Hepatocyte (in vitro differentiated cells): ENCODE measurements around the gene SNX14. TPM values are rescaled to one million over a fixed set of nuclear protein-coding genes. Genes with fewer than 3 reads are reported as not detected.

Source experiments
- DNase-seq: peaks from one replicate; pipeline ENCODE4 v3.0.0-alpha.2; 2016; ENCODE audit warnings: low spot score
- H2AFZ ChIP-seq: fragments of 200-600 bp; sonication (generic); 2 replicates; pipeline ENCODE4 v1.6.0; 2016; ENCODE audit warnings: antibody characterized with exemption, mild to moderate bottlenecking
- H3K27ac ChIP-seq: fragments of 200-600 bp; sonication (generic); 2 replicates; pipeline ENCODE4 v1.5.1; 2016; ENCODE audit warnings: mild to moderate bottlenecking
- H3K27me3 ChIP-seq: fragments of 200-600 bp; sonication (generic); 2 replicates; pipeline ENCODE4 v1.6.1; 2016
- H3K36me3 ChIP-seq: fragments of 200-600 bp; sonication (generic); replicated peaks from 2 replicates; pipeline ENCODE4 v1.5.1; 2016; ENCODE audit warnings: low read depth; ENCODE audit not compliant: insufficient read depth
- H3K4me1 ChIP-seq: fragments of 200-600 bp; sonication (generic); 2 replicates; pipeline ENCODE4 v1.5.1; 2016; ENCODE audit warnings: mild to moderate bottlenecking, moderate library complexity; ENCODE audit not compliant: insufficient read depth
- H3K4me2 ChIP-seq: fragments of 200-600 bp; sonication (generic); 2 replicates; pipeline ENCODE4 v1.6.0; 2016
- H3K4me3 ChIP-seq: fragments of 200-600 bp; sonication (generic); 2 replicates; pipeline ENCODE4 v1.5.1; 2016; ENCODE audit warnings: mild to moderate bottlenecking
- H3K79me2 ChIP-seq: fragments of 200-600 bp; sonication (generic); 2 replicates; pipeline ENCODE4 v1.6.0; 2017; ENCODE audit warnings: mild to moderate bottlenecking
- H3K9me2 ChIP-seq: fragments of 200-600 bp; sonication (generic); replicated peaks from 2 replicates; pipeline ENCODE4 v1.6.0; 2017; ENCODE audit warnings: mild to moderate bottlenecking; ENCODE audit not compliant: insufficient read depth
- H3K9me3 ChIP-seq: fragments of 200-600 bp; sonication (generic); 2 replicates; pipeline ENCODE4 v1.5.1; 2016; ENCODE audit warnings: low read depth, mild to moderate bottlenecking
- H4K20me1 ChIP-seq: fragments of 200-600 bp; sonication (generic); 2 replicates; pipeline ENCODE4 v1.6.0; 2016; ENCODE audit warnings: mild to moderate bottlenecking; ENCODE audit not compliant: insufficient read depth, poor library complexity, severe bottlenecking
- CTCF ChIP-seq: fragments of 200-600 bp; sonication (generic); IDR thresholded peaks from 2 replicates; pipeline ENCODE4 v1.5.1; 2016; ENCODE audit warnings: antibody characterized with exemption, mild to moderate bottlenecking; ENCODE audit not compliant: poor library complexity
- EZH2 ChIP-seq: fragments of 200-600 bp; sonication (generic); IDR thresholded peaks from 2 replicates; pipeline ENCODE4 v1.6.1; 2016; ENCODE audit warnings: antibody characterized with exemption, mild to moderate bottlenecking, borderline replicate concordance
- EZH2phosphoT487 ChIP-seq: fragments of 200-600 bp; sonication (generic); IDR thresholded peaks from one replicate; pipeline ENCODE4 v1.6.1; 2018; ENCODE audit warnings: antibody characterized with exemption, mild to moderate bottlenecking, low read depth, moderate library complexity; ENCODE audit not compliant: unreplicated experiment, severe bottlenecking
- WGBS: methylation state at CpG from one replicate; pipeline ENCODE4 v1.1.6; 2016; ENCODE audit warnings: low lambda C conversion rate; ENCODE audit errors: missing lambda C conversion rate; 5-methylcytosine and 5-hydroxymethylcytosine counted together
- polyA plus RNA-seq: library from polyadenylated mRNA; unstranded; fragments of >200 nt; fragmentation: Nextera tagmentation; extraction: Ambion mirVana; gene quantifications from 2 replicates; pipeline ENCODE4 v1.2.1, GENCODE V29; 2016
- total RNA-seq: library from RNA; depleted of rRNA; stranded (reverse); fragments of >200 nt; gene quantifications from 2 replicates; pipeline ENCODE4 v1.2.3, GENCODE V29; 2014

SNX14 gene
- total and polyA plus RNA-seq, 2 experiments from 2014 or later: 58.4 to 140 TPM

GRCh38 chr6:85576476-85576875 is 17.2 kb downstream of the SNX14 start:
- WGBS: 50% methylated on average over 2 of the region's 2 CpGs
- Histone ChIP-seq H4K20me1 (peaks cover 7% of the 10 kb centered on the region), H3K27me3 (no peaks in the 10 kb centered on the region), H3K4me1 (peaks cover 17% of the 10 kb centered on the region), H3K4me2 (no peak overlapping the region), H3K9me3 (no peaks in the 10 kb centered on the region), H3K4me3 (no peak overlapping the region), H3K36me3 (no peaks in the 10 kb centered on the region), H3K27ac (no peak overlapping the region), H3K79me2 (peaks cover 88% of the 10 kb centered on the region), H2AFZ (no peak overlapping the region), H3K9me2 (no peaks in the 10 kb centered on the region)
- no peak for DNase-seq
- TF ChIP-seq EZH2phosphoT487: no peak
- no peak for TF ChIP-seq EZH2
- no peak for TF ChIP-seq CTCF

DNA sequence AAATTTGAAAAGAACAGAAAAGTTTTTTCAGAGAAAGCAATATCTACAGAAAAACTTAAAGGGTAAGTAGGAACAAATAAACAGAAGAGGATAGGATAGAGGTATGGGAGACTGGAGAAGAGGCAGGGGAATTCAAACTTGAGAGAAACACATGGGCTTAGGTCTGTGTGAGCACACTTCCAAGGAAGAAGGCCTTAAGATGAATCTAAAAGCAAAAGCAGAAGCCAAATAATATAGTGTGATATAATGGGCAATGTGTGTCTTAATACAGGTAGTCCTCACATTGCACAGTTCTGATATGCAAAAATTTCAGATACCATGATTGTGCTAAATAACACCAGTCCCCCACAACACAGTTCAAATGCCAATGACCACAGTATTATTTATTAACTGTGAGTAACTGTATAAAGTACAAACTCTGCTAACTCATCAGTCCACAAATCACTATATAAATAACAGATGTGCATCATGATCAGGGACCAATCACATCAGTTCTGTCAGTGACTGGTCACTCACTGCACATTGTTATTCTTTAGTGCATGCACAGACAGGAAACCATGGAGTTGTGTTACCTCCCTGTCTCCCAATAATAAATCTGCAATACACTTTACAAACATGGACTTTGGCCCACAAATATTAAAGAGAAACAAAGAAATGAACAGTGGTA is 18.6 kb downstream of the SNX14 start:
- Histone ChIP-seq H3K27ac (peak overlapping the region; percentile 5), H3K9me3 (no peaks in the 10 kb centered on the region), H3K36me3 (no peaks in the 10 kb centered on the region), H2AFZ (no peak overlapping the region), H3K9me2 (no peaks in the 10 kb centered on the region), H3K27me3 (no peaks in the 10 kb centered on the region), H3K4me1 (peaks cover 12% of the 10 kb centered on the region), H3K79me2 (peaks cover 78% of the 10 kb centered on the region), H4K20me1 (peaks cover 7% of the 10 kb centered on the region), H3K4me2 (peak overlapping the region; percentile 2), H3K4me3 (no peak overlapping the region)
- TF ChIP-seq EZH2phosphoT487 (no peak), CTCF (no peak), EZH2 (no peak)
- peak; percentile 8 for DNase-seq

DNA sequence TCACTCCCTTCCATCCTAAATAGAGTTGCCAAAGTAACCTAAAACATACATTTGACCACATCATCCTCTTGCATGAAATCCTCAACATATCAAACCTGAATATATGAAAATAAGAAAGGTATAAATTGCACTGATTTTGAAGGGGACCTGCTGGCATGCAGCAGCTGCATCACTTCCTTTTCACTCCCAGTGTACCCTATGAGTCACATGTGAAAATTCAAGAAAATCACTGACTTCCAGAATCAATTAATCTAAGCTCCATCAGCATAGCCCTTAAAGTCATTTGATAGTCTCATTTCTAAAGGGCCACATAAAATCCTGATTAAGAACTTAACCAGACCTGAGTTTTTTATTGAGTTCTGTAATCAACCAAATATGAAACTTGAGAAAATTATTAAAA is 24.3 kb downstream of the SNX14 start:
- Histone ChIP-seq H3K4me1 (no peaks in the 10 kb centered on the region), H3K4me3 (no peak overlapping the region), H4K20me1 (no peaks in the 10 kb centered on the region), H2AFZ (no peak overlapping the region), H3K27ac (no peak overlapping the region), H3K79me2 (peaks cover 26% of the 10 kb centered on the region), H3K9me3 (no peaks in the 10 kb centered on the region), H3K4me2 (no peak overlapping the region), H3K36me3 (no peaks in the 10 kb centered on the region), H3K9me2 (no peaks in the 10 kb centered on the region), H3K27me3 (no peaks in the 10 kb centered on the region)
- TF ChIP-seq EZH2: no peak
- DNase-seq: no peak

- 88% methylated on average over 6 of the region's 6 CpGs for WGBS
- no peaks in the 10 kb centered on the region for H3K27me3 ChIP-seq
- TF ChIP-seq CTCF: no peak
- TF ChIP-seq EZH2: no peak
- TF ChIP-seq EZH2phosphoT487: no peak
- H3K9me3 ChIP-seq: no peaks in the 10 kb centered on the region
- no peak overlapping the region for H3K4me3 ChIP-seq
- peaks cover 17% of the 10 kb centered on the region for H3K79me2 ChIP-seq
- H4K20me1 ChIP-seq: no peaks in the 10 kb centered on the region
- DNase-seq: no peak
- H3K36me3 ChIP-seq: no peaks in the 10 kb centered on the region
- no peak overlapping the region for H3K4me2 ChIP-seq
- H2AFZ ChIP-seq: no peak overlapping the region
- no peak overlapping the region for H3K27ac ChIP-seq
- H3K9me2 ChIP-seq: no peaks in the 10 kb centered on the region
- no peaks in the 10 kb centered on the region for H3K4me1 ChIP-seq
These were observed 25.2 kb downstream of the SNX14 start for GRCh38 chr6:85568411-85568810.
